Hepatocyte (in vitro differentiated cells): ENCODE measurements around the gene SLC9A1. TPM values are rescaled to one million over a fixed set of nuclear protein-coding genes. Genes with fewer than 3 reads are reported as not detected.
A peak's percentile ranks its signal among the peaks of the same experiment; 100 is the strongest.

Experiments
- DNase-seq: peaks from one replicate; pipeline ENCODE4 v3.0.0-alpha.2; 2016; ENCODE audit warnings: low spot score
- H2AFZ ChIP-seq: fragments of 200-600 bp; sonication (generic); 2 replicates; pipeline ENCODE4 v1.6.0; 2016; ENCODE audit warnings: antibody characterized with exemption, mild to moderate bottlenecking
- H3K27ac ChIP-seq: fragments of 200-600 bp; sonication (generic); 2 replicates; pipeline ENCODE4 v1.5.1; 2016; ENCODE audit warnings: mild to moderate bottlenecking
- H3K27me3 ChIP-seq: fragments of 200-600 bp; sonication (generic); 2 replicates; pipeline ENCODE4 v1.6.1; 2016
- H3K36me3 ChIP-seq: fragments of 200-600 bp; sonication (generic); replicated peaks from 2 replicates; pipeline ENCODE4 v1.5.1; 2016; ENCODE audit warnings: low read depth; ENCODE audit not compliant: insufficient read depth
- H3K4me1 ChIP-seq: fragments of 200-600 bp; sonication (generic); 2 replicates; pipeline ENCODE4 v1.5.1; 2016; ENCODE audit warnings: mild to moderate bottlenecking, moderate library complexity; ENCODE audit not compliant: insufficient read depth
- H3K4me2 ChIP-seq: fragments of 200-600 bp; sonication (generic); 2 replicates; pipeline ENCODE4 v1.6.0; 2016
- H3K4me3 ChIP-seq: fragments of 200-600 bp; sonication (generic); 2 replicates; pipeline ENCODE4 v1.5.1; 2016; ENCODE audit warnings: mild to moderate bottlenecking
- H3K79me2 ChIP-seq: fragments of 200-600 bp; sonication (generic); 2 replicates; pipeline ENCODE4 v1.6.0; 2017; ENCODE audit warnings: mild to moderate bottlenecking
- H3K9me2 ChIP-seq: fragments of 200-600 bp; sonication (generic); replicated peaks from 2 replicates; pipeline ENCODE4 v1.6.0; 2017; ENCODE audit warnings: mild to moderate bottlenecking; ENCODE audit not compliant: insufficient read depth
- H3K9me3 ChIP-seq: fragments of 200-600 bp; sonication (generic); 2 replicates; pipeline ENCODE4 v1.5.1; 2016; ENCODE audit warnings: low read depth, mild to moderate bottlenecking
- H4K20me1 ChIP-seq: fragments of 200-600 bp; sonication (generic); 2 replicates; pipeline ENCODE4 v1.6.0; 2016; ENCODE audit warnings: mild to moderate bottlenecking; ENCODE audit not compliant: insufficient read depth, poor library complexity, severe bottlenecking
- CTCF ChIP-seq: fragments of 200-600 bp; sonication (generic); IDR thresholded peaks from 2 replicates; pipeline ENCODE4 v1.5.1; 2016; ENCODE audit warnings: antibody characterized with exemption, mild to moderate bottlenecking; ENCODE audit not compliant: poor library complexity
- EZH2 ChIP-seq: fragments of 200-600 bp; sonication (generic); IDR thresholded peaks from 2 replicates; pipeline ENCODE4 v1.6.1; 2016; ENCODE audit warnings: antibody characterized with exemption, mild to moderate bottlenecking, borderline replicate concordance
- EZH2phosphoT487 ChIP-seq: fragments of 200-600 bp; sonication (generic); IDR thresholded peaks from one replicate; pipeline ENCODE4 v1.6.1; 2018; ENCODE audit warnings: antibody characterized with exemption, mild to moderate bottlenecking, low read depth, moderate library complexity; ENCODE audit not compliant: unreplicated experiment, severe bottlenecking
- WGBS: methylation state at CpG from one replicate; pipeline ENCODE4 v1.1.6; 2016; ENCODE audit warnings: low lambda C conversion rate; ENCODE audit errors: missing lambda C conversion rate; 5-methylcytosine and 5-hydroxymethylcytosine counted together
- polyA plus RNA-seq: library from polyadenylated mRNA; unstranded; fragments of >200 nt; fragmentation: Nextera tagmentation; extraction: Ambion mirVana; gene quantifications from 2 replicates; pipeline ENCODE4 v1.2.1, GENCODE V29; 2016
- total RNA-seq: library from RNA; depleted of rRNA; stranded (reverse); fragments of >200 nt; gene quantifications from 2 replicates; pipeline ENCODE4 v1.2.3, GENCODE V29; 2014

The SLC9A1 gene
- total and polyA plus RNA-seq, 2 experiments from 2014 or later: 13.3 to 31.3 TPM

GRCh38 chr1:27101054-27101491 lies 53.9 kb downstream of the SLC9A1 start:
- no peaks in the 10 kb centered on the region for H4K20me1 ChIP-seq
- H3K4me2 ChIP-seq: no peak overlapping the region
- peak overlapping the region; percentile 95 for H3K27ac ChIP-seq
- no peaks in the 10 kb centered on the region for H3K36me3 ChIP-seq
- no peaks in the 10 kb centered on the region for H3K27me3 ChIP-seq
- no peak overlapping the region for H3K4me3 ChIP-seq
- DNase-seq: no peak
- WGBS: 95% methylated on average over 11 of the region's 11 CpGs
- H3K9me3 ChIP-seq: no peaks in the 10 kb centered on the region
- no peaks in the 10 kb centered on the region for H3K9me2 ChIP-seq
- H3K79me2 ChIP-seq: no peaks in the 10 kb centered on the region
- TF ChIP-seq CTCF (no peak), EZH2 (no peak), EZH2phosphoT487 (no peak)
- peaks cover 25% of the 10 kb centered on the region for H3K4me1 ChIP-seq
- H2AFZ ChIP-seq: no peak overlapping the region

- peaks cover 25% of the 10 kb centered on the region for H3K4me1 ChIP-seq
- no peak overlapping the region for H3K4me3 ChIP-seq
- no peaks in the 10 kb centered on the region for H3K9me2 ChIP-seq
- TF ChIP-seq CTCF (no peak), EZH2 (no peak), EZH2phosphoT487 (no peak)
- no peak overlapping the region for H2AFZ ChIP-seq
- no peaks in the 10 kb centered on the region for H3K36me3 ChIP-seq
- H3K79me2 ChIP-seq: no peaks in the 10 kb centered on the region
- no peaks in the 10 kb centered on the region for H3K27me3 ChIP-seq
- DNase-seq: no peak
- H3K27ac ChIP-seq: peak overlapping the region; percentile 95
- 93% methylated on average over 33 of the region's 33 CpGs for WGBS
- H3K9me3 ChIP-seq: no peaks in the 10 kb centered on the region
- peak overlapping the region; percentile 50 for H3K4me2 ChIP-seq
- no peaks in the 10 kb centered on the region for H4K20me1 ChIP-seq
These were observed 54.4 kb downstream of the SLC9A1 start for GRCh38 chr1:27100335-27101053.

GRCh38 chr1:27099587-27100334 lies 55.2 kb downstream of the SLC9A1 start:
- Histone ChIP-seq H3K27me3 (no peaks in the 10 kb centered on the region), H3K27ac (peak overlapping the region; percentile 95), H3K36me3 (no peaks in the 10 kb centered on the region), H3K4me2 (peak overlapping the region; percentile 50), H3K9me2 (no peaks in the 10 kb centered on the region), H4K20me1 (no peaks in the 10 kb centered on the region), H3K79me2 (no peaks in the 10 kb centered on the region), H3K4me3 (no peak overlapping the region), H3K9me3 (no peaks in the 10 kb centered on the region), H2AFZ (no peak overlapping the region), H3K4me1 (peaks cover 25% of the 10 kb centered on the region)
- WGBS: 33% methylated on average over 12 of the region's 15 CpGs
- no peak for TF ChIP-seq EZH2
- TF ChIP-seq CTCF: no peak
- TF ChIP-seq EZH2phosphoT487: no peak
- peak; percentile 89 for DNase-seq
